K562 (cell line): ENCODE measurements around the gene ANKRD2.

Experiments
- FOXA1 ChIP-seq: fragments of 450-650 bp; IDR thresholded peaks from 2 replicates; pipeline ENCODE4 v1.6.1; 2016; ENCODE audit warnings: mild to moderate bottlenecking, borderline replicate concordance
- FOXK2 ChIP-seq, 2 experiments: fragments of 450-650 bp; IDR thresholded peaks in 1 of 2; conservative IDR thresholded peaks in 1 of 2; 2 replicates each; pipeline ENCODE4 v1.6.1; 2016; ENCODE audit warnings: low read depth in 2 of 2, mild to moderate bottlenecking in 1 of 2
- HNRNPL ChIP-seq: fragments of 200-400 bp; formaldehyde crosslinking; IDR thresholded peaks from 2 replicates; pipeline ENCODE4 v1.6.1; 2017; ENCODE audit warnings: low read depth, mild to moderate bottlenecking, low read length
- KLF6 ChIP-seq: fragments of 250-450 bp; sonication (Bioruptor Pico); IDR thresholded peaks from 2 replicates; pipeline ENCODE4 v1.4.0; 2020; ENCODE audit warnings: mild to moderate bottlenecking, moderate library complexity, borderline replicate concordance
- NCOA1 ChIP-seq: fragments of 450-650 bp; IDR thresholded peaks from 2 replicates; pipeline ENCODE4 v1.6.1; 2016; ENCODE audit warnings: low read depth
- NFE2L1 ChIP-seq: fragments of 450-650 bp; IDR thresholded peaks from 2 replicates; pipeline ENCODE4 v1.6.1; 2016; ENCODE audit warnings: missing genetic modification characterization, low read depth, mild to moderate bottlenecking, missing compliant biosample characterization, moderate library complexity, borderline replicate concordance
- RAD21 ChIP-seq, 2 experiments: fragments of 250-450 bp in 1 of 2; fragments of 450-650 bp in 1 of 2; sonication (Bioruptor Pico) in 1 of 2; formaldehyde crosslinking in 1 of 2; IDR thresholded peaks in 1 of 2; conservative IDR thresholded peaks in 1 of 2; 2 replicates each; pipeline versions ENCODE4 v1.4.0 to v1.8.0; 2020 to 2022; ENCODE audit warnings: mild to moderate bottlenecking in 2 of 2, moderate library complexity in 1 of 2
- ZNF274 ChIP-seq: IDR thresholded peaks from 2 replicates; pipeline ENCODE4 v1.6.1; 2011; ENCODE audit warnings: low read depth, mild to moderate bottlenecking, low read length, moderate library complexity, borderline replicate concordance
- TF ChIP-seq, protein P1 (sequence below), 3 experiments: fragments of 200-800 bp in 1 of 3; sonication (Bioruptor generic) in 1 of 3; sonication (generic) in 1 of 3; formaldehyde crosslinking in 1 of 3; IDR thresholded peaks; 2 replicates each; pipeline versions ENCODE4 v1.6.1 to v1.8.0; 2016 to 2022; ENCODE audit warnings: mild to moderate bottlenecking in 2 of 3, missing compliant biosample characterization in 2 of 3, missing genetic modification characterization in 2 of 3, missing genetic modification reagents in 1 of 3
- TF ChIP-seq, protein P2 (sequence below): fragments of 250-450 bp; sonication (Bioruptor Pico); IDR thresholded peaks from 2 replicates; pipeline ENCODE4 v1.5.1; 2021; ENCODE audit warnings: mild to moderate bottlenecking
- TF ChIP-seq, protein P3 (sequence below): fragments of 250-450 bp; sonication (Bioruptor Pico); IDR thresholded peaks from 2 replicates; pipeline ENCODE4 v1.5.0; 2020; ENCODE audit warnings: mild to moderate bottlenecking, borderline replicate concordance
- TF ChIP-seq, protein P4 (sequence below): sonication (generic); formaldehyde crosslinking; IDR thresholded peaks from 2 replicates; pipeline ENCODE4 v1.8.0; 2022; ENCODE audit warnings: mild to moderate bottlenecking, missing genetic modification reagents

DNA sequence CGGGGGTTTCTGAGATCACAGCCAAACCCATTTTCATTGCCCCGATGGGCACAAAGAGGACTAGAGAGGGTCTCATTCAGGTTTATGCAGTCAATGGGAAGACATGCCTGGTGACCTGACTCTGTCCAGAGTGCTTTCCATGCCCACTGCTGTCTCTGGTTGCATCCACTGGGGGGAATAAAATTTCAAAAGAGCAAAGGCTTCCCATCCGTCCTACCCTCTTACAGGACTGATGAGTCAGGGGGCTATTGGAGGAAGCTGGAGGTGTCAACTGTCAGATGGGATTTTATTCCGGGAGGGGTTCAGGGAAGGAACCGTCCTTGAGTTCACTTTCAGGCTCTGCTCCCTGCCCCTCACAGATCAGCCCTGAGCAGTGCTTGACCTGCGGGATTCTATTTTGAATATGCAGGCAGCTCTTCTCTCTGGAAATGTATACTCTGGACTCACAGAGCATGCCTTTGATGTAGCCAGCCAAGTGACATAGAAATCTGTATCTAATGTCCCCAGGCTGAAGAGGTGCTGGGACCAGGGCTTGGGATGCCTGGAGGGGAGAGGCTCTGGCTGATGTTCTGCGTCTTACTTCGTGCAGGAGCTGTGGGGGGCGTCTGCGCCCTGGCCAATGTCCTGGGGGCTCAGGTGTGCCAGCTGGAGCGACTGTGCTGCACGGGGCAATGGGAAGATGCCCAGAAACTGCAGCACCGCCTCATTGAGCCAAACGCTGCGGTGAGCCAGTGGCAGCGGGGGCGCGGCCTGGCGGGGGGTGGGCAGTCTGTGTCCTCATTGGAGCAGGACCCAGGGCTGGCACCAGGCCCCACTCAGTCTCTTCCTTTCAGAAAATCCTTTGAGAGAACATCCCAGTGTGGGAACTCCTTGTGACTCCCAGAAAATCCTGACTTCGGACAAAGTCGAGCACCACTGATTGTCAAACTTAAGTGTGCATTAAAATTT lies 29.0 kb downstream of the ANKRD2 start:
- TF ChIP-seq, protein P1, sequence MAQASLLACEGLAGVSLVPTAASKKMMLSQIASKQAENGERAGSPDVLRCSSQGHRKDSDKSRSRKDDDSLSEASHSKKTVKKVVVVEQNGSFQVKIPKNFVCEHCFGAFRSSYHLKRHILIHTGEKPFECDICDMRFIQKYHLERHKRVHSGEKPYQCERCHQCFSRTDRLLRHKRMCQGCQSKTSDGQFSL (CRISPR knock-in tag; IDR thresholded peaks at IDR 0.05), result no peak
- TF ChIP-seq, protein P1 (tag; IDR thresholded peaks at IDR 0.05), result no peak
- TF ChIP-seq HNRNPL (no peak), NCOA1 (no peak), NFE2L1 (tag) (no peak), RAD21 (CRISPR knock-in tag; conservative IDR thresholded peaks at IDR 0.05 in 1 of 2, IDR thresholded peaks at IDR 0.05 in 1 of 2) (no peak), FOXK2 (conservative IDR thresholded peaks at IDR 0.05 in 1 of 2, IDR thresholded peaks at IDR 0.05 in 1 of 2; ENCODE audit: low read depth in 2 of 2) (no peak), ZNF274 (no peak), FOXA1 (no peak), KLF6 (no peak)
- TF ChIP-seq, protein P2, sequence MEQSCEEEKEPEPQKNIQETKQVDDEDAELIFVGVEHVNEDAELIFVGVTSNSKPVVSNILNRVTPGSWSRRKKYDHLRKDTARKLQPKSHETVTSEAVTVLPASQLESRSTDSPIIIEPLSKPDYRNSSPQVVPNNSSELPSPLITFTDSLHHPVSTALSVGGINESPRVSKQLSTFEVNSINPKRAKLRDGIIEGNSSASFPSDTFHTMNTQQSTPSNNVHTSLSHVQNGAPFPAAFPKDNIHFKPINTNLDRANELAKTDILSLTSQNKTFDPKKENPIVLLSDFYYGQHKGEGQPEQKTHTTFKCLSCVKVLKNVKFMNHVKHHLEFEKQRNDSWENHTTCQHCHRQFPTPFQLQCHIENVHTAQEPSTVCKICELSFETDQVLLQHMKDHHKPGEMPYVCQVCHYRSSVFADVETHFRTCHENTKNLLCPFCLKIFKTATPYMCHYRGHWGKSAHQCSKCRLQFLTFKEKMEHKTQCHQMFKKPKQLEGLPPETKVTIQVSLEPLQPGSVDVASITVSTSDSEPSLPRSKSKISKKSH (CRISPR knock-in tag), result no peak
- TF ChIP-seq, protein P3, sequence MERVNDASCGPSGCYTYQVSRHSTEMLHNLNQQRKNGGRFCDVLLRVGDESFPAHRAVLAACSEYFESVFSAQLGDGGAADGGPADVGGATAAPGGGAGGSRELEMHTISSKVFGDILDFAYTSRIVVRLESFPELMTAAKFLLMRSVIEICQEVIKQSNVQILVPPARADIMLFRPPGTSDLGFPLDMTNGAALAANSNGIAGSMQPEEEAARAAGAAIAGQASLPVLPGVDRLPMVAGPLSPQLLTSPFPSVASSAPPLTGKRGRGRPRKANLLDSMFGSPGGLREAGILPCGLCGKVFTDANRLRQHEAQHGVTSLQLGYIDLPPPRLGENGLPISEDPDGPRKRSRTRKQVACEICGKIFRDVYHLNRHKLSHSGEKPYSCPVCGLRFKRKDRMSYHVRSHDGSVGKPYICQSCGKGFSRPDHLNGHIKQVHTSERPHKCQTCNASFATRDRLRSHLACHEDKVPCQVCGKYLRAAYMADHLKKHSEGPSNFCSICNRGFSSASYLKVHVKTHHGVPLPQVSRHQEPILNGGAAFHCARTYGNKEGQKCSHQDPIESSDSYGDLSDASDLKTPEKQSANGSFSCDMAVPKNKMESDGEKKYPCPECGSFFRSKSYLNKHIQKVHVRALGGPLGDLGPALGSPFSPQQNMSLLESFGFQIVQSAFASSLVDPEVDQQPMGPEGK (CRISPR knock-in tag), result no peak
- TF ChIP-seq, protein P4, sequence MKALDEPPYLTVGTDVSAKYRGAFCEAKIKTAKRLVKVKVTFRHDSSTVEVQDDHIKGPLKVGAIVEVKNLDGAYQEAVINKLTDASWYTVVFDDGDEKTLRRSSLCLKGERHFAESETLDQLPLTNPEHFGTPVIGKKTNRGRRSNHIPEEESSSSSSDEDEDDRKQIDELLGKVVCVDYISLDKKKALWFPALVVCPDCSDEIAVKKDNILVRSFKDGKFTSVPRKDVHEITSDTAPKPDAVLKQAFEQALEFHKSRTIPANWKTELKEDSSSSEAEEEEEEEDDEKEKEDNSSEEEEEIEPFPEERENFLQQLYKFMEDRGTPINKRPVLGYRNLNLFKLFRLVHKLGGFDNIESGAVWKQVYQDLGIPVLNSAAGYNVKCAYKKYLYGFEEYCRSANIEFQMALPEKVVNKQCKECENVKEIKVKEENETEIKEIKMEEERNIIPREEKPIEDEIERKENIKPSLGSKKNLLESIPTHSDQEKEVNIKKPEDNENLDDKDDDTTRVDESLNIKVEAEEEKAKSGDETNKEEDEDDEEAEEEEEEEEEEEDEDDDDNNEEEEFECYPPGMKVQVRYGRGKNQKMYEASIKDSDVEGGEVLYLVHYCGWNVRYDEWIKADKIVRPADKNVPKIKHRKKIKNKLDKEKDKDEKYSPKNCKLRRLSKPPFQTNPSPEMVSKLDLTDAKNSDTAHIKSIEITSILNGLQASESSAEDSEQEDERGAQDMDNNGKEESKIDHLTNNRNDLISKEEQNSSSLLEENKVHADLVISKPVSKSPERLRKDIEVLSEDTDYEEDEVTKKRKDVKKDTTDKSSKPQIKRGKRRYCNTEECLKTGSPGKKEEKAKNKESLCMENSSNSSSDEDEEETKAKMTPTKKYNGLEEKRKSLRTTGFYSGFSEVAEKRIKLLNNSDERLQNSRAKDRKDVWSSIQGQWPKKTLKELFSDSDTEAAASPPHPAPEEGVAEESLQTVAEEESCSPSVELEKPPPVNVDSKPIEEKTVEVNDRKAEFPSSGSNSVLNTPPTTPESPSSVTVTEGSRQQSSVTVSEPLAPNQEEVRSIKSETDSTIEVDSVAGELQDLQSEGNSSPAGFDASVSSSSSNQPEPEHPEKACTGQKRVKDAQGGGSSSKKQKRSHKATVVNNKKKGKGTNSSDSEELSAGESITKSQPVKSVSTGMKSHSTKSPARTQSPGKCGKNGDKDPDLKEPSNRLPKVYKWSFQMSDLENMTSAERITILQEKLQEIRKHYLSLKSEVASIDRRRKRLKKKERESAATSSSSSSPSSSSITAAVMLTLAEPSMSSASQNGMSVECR (CRISPR knock-in tag), result no peak
